ENCODE measurements around the gene AFTPH.

- no peak for TF ChIP-seq CTCF (IDR thresholded peaks at IDR 0.05)
- TF ChIP-seq ZBTB21 (CRISPR knock-in tag; IDR thresholded peaks at IDR 0.05; ENCODE audit: borderline replicate concordance), result no peak
- no peak for TF ChIP-seq ZNF232 (CRISPR knock-in tag; IDR thresholded peaks at IDR 0.05)
- no peak for TF ChIP-seq ZNF416 (CRISPR knock-in tag; IDR thresholded peaks at IDR 0.05)
- TF ChIP-seq ETV6 (CRISPR knock-in tag; IDR thresholded peaks at IDR 0.05), result no peak
- TF ChIP-seq ESRRA (CRISPR knock-in tag; IDR thresholded peaks at IDR 0.05; ENCODE audit: borderline replicate concordance), result no peak
- no peak for TF ChIP-seq USF2 (CRISPR knock-in tag; IDR thresholded peaks at IDR 0.05)
- no peak for TF ChIP-seq ATF3 (CRISPR knock-in tag; conservative IDR thresholded peaks at IDR 0.05)
- TF ChIP-seq ATF2 (CRISPR knock-in tag; IDR thresholded peaks at IDR 0.05; ENCODE audit: borderline replicate concordance, low read depth), result no peak
Observed at GRCh38 chr2:64558445-64559081, 34.4 kb downstream of the AFTPH start.
